DND-41 (cell line): ENCODE measurements around the gene FUBP3.

Source experiments
- ATAC-seq: fragments of 200-7000 bp; cut with Tn5 transposase; 3 replicates; pipeline ENCODE4 v1.9.1; 2021; ENCODE audit warnings: low read depth; ENCODE audit not compliant: insufficient read depth
- DNase-seq: peaks from one replicate; pipeline ENCODE4 v3.0.0-alpha.2; 2020
- H2AFZ ChIP-seq: 2 replicates; pipeline ENCODE4 v1.6.0; 2012; ENCODE audit warnings: low read depth, low read length
- H3K27ac ChIP-seq: 2 replicates; pipeline ENCODE4 v1.5.1; 2012; ENCODE audit warnings: low read length, inconsistent platforms
- H3K27me3 ChIP-seq: fragments of 200-600 bp; sonication (generic); 2 replicates; pipeline ENCODE4 v1.6.0; 2012; ENCODE audit warnings: low read length, mild to moderate bottlenecking, inconsistent platforms; ENCODE audit not compliant: insufficient read depth, poor library complexity
- H3K36me3 ChIP-seq: 2 replicates; pipeline ENCODE4 v1.5.1; 2012; ENCODE audit warnings: low read length, inconsistent platforms; ENCODE audit not compliant: insufficient read depth
- H3K4me1 ChIP-seq: 2 replicates; pipeline ENCODE4 v1.5.1; 2012; ENCODE audit warnings: mild to moderate bottlenecking, low read length; ENCODE audit not compliant: insufficient read depth
- H3K4me2 ChIP-seq: 2 replicates; pipeline ENCODE4 v1.6.0; 2012; ENCODE audit warnings: mild to moderate bottlenecking, moderate library complexity, low read length, inconsistent platforms; ENCODE audit not compliant: insufficient read depth
- H3K4me3 ChIP-seq, 2 experiments: fragments of 200-600 bp in 1 of 2; shearing (Covaris generic) in 1 of 2; 2 replicates each; pipeline ENCODE4 v1.5.1; 2012 to 2016; ENCODE audit warnings: inconsistent platforms in 2 of 2, low read length in 2 of 2, mild to moderate bottlenecking in 2 of 2, low read depth in 1 of 2, moderate library complexity in 1 of 2
- H3K79me2 ChIP-seq: 2 replicates; pipeline ENCODE4 v1.6.0; 2012; ENCODE audit warnings: low read length, inconsistent platforms; ENCODE audit not compliant: insufficient read depth
- H3K9ac ChIP-seq: 2 replicates; pipeline ENCODE4 v1.6.0; 2012; ENCODE audit warnings: low read depth, mild to moderate bottlenecking, inconsistent platforms, low read length, moderate library complexity
- H3K9me3 ChIP-seq: 2 replicates; pipeline ENCODE4 v1.5.1; 2012; ENCODE audit warnings: low read length, moderate library complexity, mild to moderate bottlenecking, inconsistent platforms; ENCODE audit not compliant: insufficient read depth, severe bottlenecking
- H4K20me1 ChIP-seq: 2 replicates; pipeline ENCODE4 v1.6.0; 2012; ENCODE audit warnings: low read length; ENCODE audit not compliant: insufficient read depth
- CTCF ChIP-seq: IDR thresholded peaks from 2 replicates; pipeline ENCODE4 v1.5.1; 2012; ENCODE audit warnings: borderline replicate concordance, low read length, moderate library complexity, mild to moderate bottlenecking; ENCODE audit not compliant: poor library complexity, severe bottlenecking; ENCODE audit errors: extremely low read depth
- EZH2 ChIP-seq: IDR thresholded peaks from 3 replicates; pipeline ENCODE4 v1.6.1; 2012; ENCODE audit warnings: borderline replicate concordance, low read depth, mild to moderate bottlenecking, moderate library complexity, low read length, inconsistent platforms; ENCODE audit not compliant: severe bottlenecking

Gene FUBP3

GRCh38 chr9:130662970-130663257 lies 83.5 kb downstream of the FUBP3 start:
- H3K4me3 ChIP-seq: no peak overlapping the region
- no peak overlapping the region for H3K9ac ChIP-seq
- ATAC-seq (no peak), DNase-seq (no peak)
- no peaks in the 10 kb centered on the region for H3K36me3 ChIP-seq
- no peaks in the 10 kb centered on the region for H3K9me3 ChIP-seq
- TF ChIP-seq CTCF (no peak), EZH2 (no peak)
- H3K4me1 ChIP-seq: no peaks in the 10 kb centered on the region
- H3K4me2 ChIP-seq: no peak overlapping the region
- H4K20me1 ChIP-seq: no peaks in the 10 kb centered on the region
- no peaks in the 10 kb centered on the region for H3K79me2 ChIP-seq
- H3K27me3 ChIP-seq: no peaks in the 10 kb centered on the region
- no peak overlapping the region for H2AFZ ChIP-seq
- no peak overlapping the region for H3K27ac ChIP-seq

GRCh38 chr9:130663258-130663976 lies 84.0 kb downstream of the FUBP3 start:
- no peak for DNase-seq
- no peaks in the 10 kb centered on the region for H4K20me1 ChIP-seq

GRCh38 chr9:130663977-130664250 lies 84.5 kb downstream of the FUBP3 start:
- ATAC-seq (no peak), DNase-seq (no peak)
- H2AFZ ChIP-seq: no peak overlapping the region
- no peaks in the 10 kb centered on the region for H3K9me3 ChIP-seq
- no peaks in the 10 kb centered on the region for H3K27me3 ChIP-seq
- no peak overlapping the region for H3K27ac ChIP-seq
- no peaks in the 10 kb centered on the region for H3K79me2 ChIP-seq
- H3K36me3 ChIP-seq: no peaks in the 10 kb centered on the region
- H3K9ac ChIP-seq: no peak overlapping the region
- H4K20me1 ChIP-seq: no peaks in the 10 kb centered on the region
- no peaks in the 10 kb centered on the region for H3K4me1 ChIP-seq
- no peak overlapping the region for H3K4me3 ChIP-seq
- no peak overlapping the region for H3K4me2 ChIP-seq
- TF ChIP-seq EZH2 (no peak), CTCF (no peak)

More at GRCh38 chr9:130663258-130663976, 84.0 kb downstream of the FUBP3 start:
- no peak for TF ChIP-seq CTCF
- TF ChIP-seq EZH2: no peak
- Histone ChIP-seq H3K4me1 (no peaks in the 10 kb centered on the region), H3K27me3 (no peaks in the 10 kb centered on the region), H2AFZ (no peak overlapping the region), H3K36me3 (no peaks in the 10 kb centered on the region), H3K4me2 (no peak overlapping the region), H3K4me3 (no peak overlapping the region), H3K9me3 (no peaks in the 10 kb centered on the region), H3K9ac (no peak overlapping the region), H3K79me2 (no peaks in the 10 kb centered on the region), H3K27ac (no peak overlapping the region)
- no peak for ATAC-seq
